HCT116 (cell line): ENCODE data around the gene RBM4B. TPM values are rescaled to one million over a fixed set of nuclear protein-coding genes. Genes with fewer than 3 reads are reported as not detected.

Source experiments
- ATAC-seq: fragments of 200-7000 bp; cut with Tn5 transposase; 2 replicates; pipeline ENCODE4 v1.9.1; 2020; ENCODE audit warnings: mild to moderate bottlenecking, moderate library complexity
- BruUV-seq: library from RNA; stranded (reverse); fragments of 400-500 nt; replicated peaks from 2 replicates; lab custom pipeline; 2021; lab: Mats Ljungman, UMichigan
- CTCF ChIA-PET: fragments of 300-600 bp; sonication (Branson Sonifier 250); formaldehyde crosslinking; loops from one replicate; lab custom pipeline; 2021; ENCODE audit warnings: antibody characterized with exemption; lab: Charles Lee
- POLR2A ChIA-PET: fragments of 300-600, 350-600 bp; sonication (Branson Sonifier 250); formaldehyde crosslinking; loops from one replicate; lab custom pipeline; 2021; ENCODE audit warnings: antibody characterized with exemption; lab: Charles Lee
- RAD21 ChIA-PET, 2 experiments: fragments of 300-600 bp; sonication (Branson Sonifier 250); formaldehyde crosslinking; loops; one replicate each; lab custom pipeline; 2023; ENCODE audit warnings: low total read pairs in 2 of 2; ENCODE audit not compliant: uncharacterized antibody in 2 of 2, unreplicated experiment in 2 of 2, low non-redundant PET in 1 of 2; lab: Charles Lee
- DNase-seq: peaks from one replicate; pipeline ENCODE4 v3.0.0-alpha.2; 2010; ENCODE audit warnings: low read depth, low spot score
- H2AFZ ChIP-seq: fragments of 200-600 bp; shearing (Covaris generic), sonication (generic); 2 replicates; pipeline ENCODE4 v1.6.1; 2017; ENCODE audit warnings: low read depth, mixed run types, mixed read lengths, antibody characterized with exemption, low read length; ENCODE audit not compliant: poor library complexity, severe bottlenecking
- H3K27ac ChIP-seq: 2 replicates; pipeline ENCODE4 v1.5.1; 2012; ENCODE audit warnings: low read depth, low read length
- H3K27me3 ChIP-seq: fragments of 200-600 bp; sonication (generic); 2 replicates; pipeline ENCODE4 v1.6.1; 2016; ENCODE audit warnings: mixed run types, low read length, mixed read lengths; ENCODE audit not compliant: insufficient read depth
- H3K36me3 ChIP-seq, 2 experiments: fragments of 200-500 bp in 1 of 2; fragments of 200-600 bp in 1 of 2; sonication (Bioruptor generic) in 1 of 2; sonication (generic) in 1 of 2; 2 replicates each; pipeline versions ENCODE4 v1.5.1 to v1.6.1; 2014 to 2016; ENCODE audit warnings: low read length in 2 of 2, inconsistent platforms in 1 of 2, mixed read lengths in 1 of 2, mixed run types in 1 of 2; ENCODE audit not compliant: insufficient read depth in 2 of 2, control insufficient read depth in 1 of 2
- H3K4me1 ChIP-seq, 2 experiments: fragments of 200-600 bp in 1 of 2; sonication (generic) in 1 of 2; 2 replicates each; pipeline versions ENCODE4 v1.5.1 to v1.6.1; 2012 to 2017; ENCODE audit warnings: low read length in 2 of 2, inconsistent platforms in 1 of 2, mild to moderate bottlenecking in 1 of 2, mixed read lengths in 1 of 2, mixed run types in 1 of 2, moderate library complexity in 1 of 2; ENCODE audit not compliant: insufficient read depth in 2 of 2, control insufficient read depth in 1 of 2
- H3K4me2 ChIP-seq: fragments of 200-600 bp; sonication (generic); 2 replicates; pipeline ENCODE4 v1.6.1; 2017; ENCODE audit warnings: mixed run types, low read length, mixed read lengths
- H3K4me3 ChIP-seq, 2 experiments: fragments of 200-600 bp in 1 of 2; sonication (generic) in 1 of 2; replicated peaks in 1 of 2; 2 replicates each; pipeline ENCODE4 v1.5.1; 2011 to 2016; ENCODE audit warnings: low read length in 2 of 2, control low read depth in 1 of 2, low read depth in 1 of 2, mild to moderate bottlenecking in 1 of 2, mixed read lengths in 1 of 2, mixed run types in 1 of 2
- H3K79me2 ChIP-seq: fragments of 200-600 bp; sonication (generic); 2 replicates; pipeline ENCODE4 v1.6.1; 2017; ENCODE audit warnings: mild to moderate bottlenecking, mixed run types, low read length, moderate library complexity, mixed read lengths; ENCODE audit not compliant: insufficient read depth
- H3K9ac ChIP-seq: fragments of 200-600 bp; sonication (generic); 2 replicates; pipeline ENCODE4 v1.6.1; 2016; ENCODE audit warnings: low read length, mixed read lengths
- H3K9me2 ChIP-seq: fragments of 200-600 bp; sonication (generic), shearing (Covaris generic); 2 replicates; pipeline ENCODE4 v1.6.1; 2017; ENCODE audit warnings: mixed run types, mild to moderate bottlenecking, moderate library complexity; ENCODE audit not compliant: insufficient read depth
- H3K9me3 ChIP-seq, 2 experiments: fragments of 200-500 bp in 1 of 2; fragments of 200-600 bp in 1 of 2; sonication (Bioruptor generic) in 1 of 2; sonication (generic) in 1 of 2; 2 replicates each; pipeline ENCODE4 v1.6.1; 2014 to 2017; ENCODE audit warnings: low read length in 2 of 2, mixed read lengths in 2 of 2, inconsistent platforms in 1 of 2, low read depth in 1 of 2, mild to moderate bottlenecking in 1 of 2, mixed run types in 1 of 2, moderate library complexity in 1 of 2; ENCODE audit not compliant: control insufficient read depth in 1 of 2, insufficient read depth in 1 of 2
- H4K20me1 ChIP-seq: fragments of 200-600 bp; sonication (generic), shearing (Covaris generic); 2 replicates; pipeline ENCODE4 v1.6.1; 2017; ENCODE audit warnings: mixed run types, mild to moderate bottlenecking, moderate library complexity; ENCODE audit not compliant: insufficient read depth
- CBX3 ChIP-seq: IDR thresholded peaks from 2 replicates; pipeline ENCODE4 v1.6.1; 2012; ENCODE audit warnings: low read depth
- CEBPB ChIP-seq: IDR thresholded peaks from 2 replicates; pipeline ENCODE4 v1.6.1; 2012; ENCODE audit warnings: low read depth
- EGR1 ChIP-seq: IDR thresholded peaks from 2 replicates; pipeline ENCODE4 v1.6.1; 2012; ENCODE audit warnings: low read depth
- ELF1 ChIP-seq: IDR thresholded peaks from 2 replicates; pipeline ENCODE4 v1.6.1; 2012; ENCODE audit warnings: low read depth, borderline replicate concordance
- FOSL1 ChIP-seq: IDR thresholded peaks from 2 replicates; pipeline ENCODE4 v1.6.1; 2012; ENCODE audit warnings: low read depth
- JUND ChIP-seq: IDR thresholded peaks from 2 replicates; pipeline ENCODE4 v1.6.1; 2012
- RAD21 ChIP-seq: IDR thresholded peaks from 2 replicates; pipeline ENCODE4 v1.6.1; 2012; ENCODE audit warnings: low read depth, mild to moderate bottlenecking
- SP1 ChIP-seq: IDR thresholded peaks from 2 replicates; pipeline ENCODE4 v1.6.1; 2012; ENCODE audit warnings: low read depth
- TCF7L2 ChIP-seq: IDR thresholded peaks from 2 replicates; pipeline ENCODE4 v1.7.0; 2011; ENCODE audit warnings: borderline replicate concordance, inconsistent platforms; ENCODE audit not compliant: insufficient read depth, insufficient read length; ENCODE audit errors: extremely low read depth
- YY1 ChIP-seq: IDR thresholded peaks from 2 replicates; pipeline ENCODE4 v1.6.1; 2011; ENCODE audit warnings: low read length, low read depth, moderate library complexity, mild to moderate bottlenecking; ENCODE audit not compliant: insufficient replicate concordance; ENCODE audit errors: extremely low read depth
- ZNF274 ChIP-seq: fragments of 200-500 bp; sonication (Bioruptor generic); IDR thresholded peaks from 2 replicates; pipeline ENCODE4 v1.6.1; 2014; ENCODE audit warnings: mild to moderate bottlenecking, low read depth, low read length, inconsistent platforms
- intact Hi-C: fragments of 100-400 bp; cut with micrococcal nuclease; formaldehyde crosslinking; loops from 2 replicates; pipeline ENCODE4 v1.10.0; 2022
- total RNA-seq: library from RNA; stranded (reverse); gene quantifications from one replicate; pipeline ENCODE4 v1.2.1, GENCODE V29; 2021; ENCODE audit not compliant: unreplicated experiment
- TF ChIP-seq, protein P1 (sequence below), 3 experiments: fragments of 200-600 bp in 1 of 3; sonication (generic) in 1 of 3; IDR thresholded peaks in 2 of 3; conservative IDR thresholded peaks in 1 of 3; 2 replicates each; pipeline ENCODE4 v1.5.1; 2012 to 2017; ENCODE audit warnings: low read depth in 2 of 3, low read length in 2 of 3, antibody characterized with exemption in 1 of 3, borderline replicate concordance in 1 of 3, control low read depth in 1 of 3, mild to moderate bottlenecking in 1 of 3, mixed read lengths in 1 of 3, mixed run types in 1 of 3, moderate library complexity in 1 of 3; ENCODE audit not compliant: insufficient read depth in 1 of 3
- TF ChIP-seq, protein P2 (sequence below): IDR thresholded peaks from 2 replicates; pipeline ENCODE4 v1.6.1; 2012
- TF ChIP-seq, protein P3 (sequence below): IDR thresholded peaks from 2 replicates; pipeline ENCODE4 v1.6.1; 2012

Gene RBM4B
- total RNA-seq, 1 experiment from 2014 or later = 18.1 TPM

DNA sequence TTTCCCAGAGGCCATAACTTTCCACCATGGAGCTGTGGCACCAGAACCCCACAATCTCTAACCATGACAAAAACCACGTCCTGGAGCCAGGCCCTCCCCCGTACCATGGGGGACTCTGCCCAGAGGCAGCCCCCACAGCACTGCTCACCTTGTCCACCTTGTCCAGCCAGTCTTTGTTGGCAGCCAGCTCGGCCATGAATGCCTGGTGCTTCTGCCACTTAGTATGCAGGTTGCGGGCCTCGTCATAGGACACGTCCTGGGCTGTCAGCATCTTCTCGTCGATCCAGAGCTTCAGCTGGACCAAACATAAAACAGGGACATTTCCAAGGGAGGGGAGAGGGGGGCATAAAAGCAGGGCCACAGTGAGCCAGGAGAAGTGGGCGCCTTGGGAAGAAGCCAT, 20.8 kb upstream of the RBM4B start:
- Histone ChIP-seq H3K9ac (no peak overlapping the region), H3K27ac (no peak overlapping the region), H3K4me3 (no peak overlapping the region), H3K9me2 (no peaks in the 10 kb centered on the region), H3K4me2 (no peak overlapping the region), H3K27me3 (no peaks in the 10 kb centered on the region), H3K9me3 (no peaks in the 10 kb centered on the region), H2AFZ (no peak overlapping the region), H3K4me1 (peaks cover 2 to 5% of the 10 kb centered on the region in 2 experiments; a peak in 3 of 4 replicates), H4K20me1 (no peaks in the 10 kb centered on the region), H3K79me2 (no peaks in the 10 kb centered on the region), H3K36me3 (no peaks in the 10 kb centered on the region)
- CTCF ChIA-PET = no interaction called here
- ATAC-seq = no peak
- TF ChIP-seq ZNF274 (no peak), YY1 (no peak), CEBPB (no peak), FOSL1 (no peak), CBX3 (no peak), RAD21 (no peak), SP1 (no peak), ELF1 (no peak), JUND (no peak), TCF7L2 (no peak), EGR1 (no peak)
- TF ChIP-seq, protein P1, sequence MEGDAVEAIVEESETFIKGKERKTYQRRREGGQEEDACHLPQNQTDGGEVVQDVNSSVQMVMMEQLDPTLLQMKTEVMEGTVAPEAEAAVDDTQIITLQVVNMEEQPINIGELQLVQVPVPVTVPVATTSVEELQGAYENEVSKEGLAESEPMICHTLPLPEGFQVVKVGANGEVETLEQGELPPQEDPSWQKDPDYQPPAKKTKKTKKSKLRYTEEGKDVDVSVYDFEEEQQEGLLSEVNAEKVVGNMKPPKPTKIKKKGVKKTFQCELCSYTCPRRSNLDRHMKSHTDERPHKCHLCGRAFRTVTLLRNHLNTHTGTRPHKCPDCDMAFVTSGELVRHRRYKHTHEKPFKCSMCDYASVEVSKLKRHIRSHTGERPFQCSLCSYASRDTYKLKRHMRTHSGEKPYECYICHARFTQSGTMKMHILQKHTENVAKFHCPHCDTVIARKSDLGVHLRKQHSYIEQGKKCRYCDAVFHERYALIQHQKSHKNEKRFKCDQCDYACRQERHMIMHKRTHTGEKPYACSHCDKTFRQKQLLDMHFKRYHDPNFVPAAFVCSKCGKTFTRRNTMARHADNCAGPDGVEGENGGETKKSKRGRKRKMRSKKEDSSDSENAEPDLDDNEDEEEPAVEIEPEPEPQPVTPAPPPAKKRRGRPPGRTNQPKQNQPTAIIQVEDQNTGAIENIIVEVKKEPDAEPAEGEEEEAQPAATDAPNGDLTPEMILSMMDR (IDR thresholded peaks at IDR 0.05 in 2 of 3, conservative IDR thresholded peaks at IDR 0.05 in 1 of 3; ENCODE audit: borderline replicate concordance in 1 of 3, insufficient read depth in 1 of 3, low read depth in 2 of 3, low read length in 2 of 3) = no peak
- TF ChIP-seq, protein P2, sequence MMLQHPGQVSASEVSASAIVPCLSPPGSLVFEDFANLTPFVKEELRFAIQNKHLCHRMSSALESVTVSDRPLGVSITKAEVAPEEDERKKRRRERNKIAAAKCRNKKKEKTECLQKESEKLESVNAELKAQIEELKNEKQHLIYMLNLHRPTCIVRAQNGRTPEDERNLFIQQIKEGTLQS = no peak
- TF ChIP-seq, protein P3, sequence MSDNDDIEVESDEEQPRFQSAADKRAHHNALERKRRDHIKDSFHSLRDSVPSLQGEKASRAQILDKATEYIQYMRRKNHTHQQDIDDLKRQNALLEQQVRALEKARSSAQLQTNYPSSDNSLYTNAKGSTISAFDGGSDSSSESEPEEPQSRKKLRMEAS = no peak
- no TSS peak for BruUV-seq
- POLR2A ChIA-PET = no interaction called here
- intact Hi-C loops = no loop called here
- DNase-seq = no peak
- RAD21 ChIA-PET = no interaction called here
